Measurements from ENCODE around the gene TRERF1. TPM values are rescaled to one million over a fixed set of nuclear protein-coding genes. Genes with fewer than 3 reads are reported as not detected.

Gene TRERF1
- polyA plus RNA-seq, 1 of the 3 experiments (the other 2 are of a cell fraction) = 3.6 TPM

DNA sequence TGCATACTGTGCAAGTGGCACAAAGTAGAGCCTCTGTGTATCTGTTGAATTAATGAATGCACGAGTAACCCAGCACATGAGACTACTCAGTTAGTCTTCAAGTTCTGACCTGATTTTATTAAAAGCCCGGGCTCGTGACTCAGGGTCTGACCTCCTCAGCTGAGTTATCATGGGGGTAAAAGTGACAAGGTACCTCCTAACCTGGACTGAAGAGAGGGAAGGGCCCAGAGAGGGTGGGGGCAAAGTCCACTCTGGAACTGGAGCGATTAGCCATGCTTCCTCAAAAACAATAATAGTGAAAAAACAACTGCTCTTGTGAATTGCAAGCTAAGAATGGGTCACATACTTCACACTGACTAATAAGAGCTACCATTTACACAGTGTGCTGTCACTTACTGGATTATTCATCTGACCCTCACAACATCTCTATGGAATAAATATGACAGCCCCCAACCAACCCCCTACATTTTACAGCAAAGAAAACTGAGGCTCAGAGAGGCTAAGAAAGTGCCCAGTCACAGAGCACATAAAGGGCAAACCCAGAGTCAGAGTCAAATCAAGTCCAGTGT lies 26.7 kb downstream of the TRERF1 start:
- no peak overlapping the region for H3K4me3 ChIP-seq (ENCODE audit: low read depth in 2 of 2, low read length in 1 of 2)
- no peak overlapping the region for H3K4me2 ChIP-seq
- POLR2A ChIA-PET = no interaction called here

DNA sequence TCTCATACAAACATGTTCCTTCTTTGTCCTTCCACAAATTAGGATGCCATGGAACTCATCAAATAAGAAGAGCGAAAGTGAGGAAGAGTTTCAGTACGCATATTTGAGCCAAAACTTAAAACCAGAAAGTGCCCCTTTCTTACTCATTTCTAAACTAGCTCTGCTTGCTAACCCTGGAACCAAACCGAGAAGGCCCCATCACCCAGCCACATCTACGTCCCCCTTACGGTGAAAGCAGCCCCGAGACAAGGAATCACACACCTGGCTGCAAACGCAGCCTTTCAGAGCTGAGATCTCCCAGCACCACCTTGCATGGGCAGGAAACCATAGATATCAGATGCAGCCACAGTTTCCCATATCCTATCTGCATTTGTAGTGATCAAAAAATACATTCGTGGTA lies 28.5 kb downstream of the TRERF1 start:
- no peaks in the 10 kb centered on the region for H3K9me3 ChIP-seq
- no peak overlapping the region for H3K27ac ChIP-seq (ENCODE audit: low read depth in 2 of 2, low read length in 1 of 2)
- H3K27me3 ChIP-seq (ENCODE audit: insufficient read depth) = no peaks in the 10 kb centered on the region
- H3K9ac ChIP-seq = no peak overlapping the region
- no peak for DNase-seq
- ChIA-PET POLR2A (no interaction called here), CTCF (no interaction called here)
- 95% methylated on average over 8 of the region's 8 CpGs for WGBS (ENCODE audit: low lambda C conversion rate)
- TF ChIP-seq POLR2AphosphoS5 (IDR thresholded peaks at IDR 0.05; ENCODE audit: low read depth, low read length) (no peak), ELF1 (IDR thresholded peaks at IDR 0.05) (no peak), TCF12 (IDR thresholded peaks at IDR 0.05) (no peak), NFIC (IDR thresholded peaks at IDR 0.05; ENCODE audit: borderline replicate concordance) (no peak), MEF2A (IDR thresholded peaks at IDR 0.05; ENCODE audit: borderline replicate concordance, low read depth) (no peak)
- TF ChIP-seq, protein P1, sequence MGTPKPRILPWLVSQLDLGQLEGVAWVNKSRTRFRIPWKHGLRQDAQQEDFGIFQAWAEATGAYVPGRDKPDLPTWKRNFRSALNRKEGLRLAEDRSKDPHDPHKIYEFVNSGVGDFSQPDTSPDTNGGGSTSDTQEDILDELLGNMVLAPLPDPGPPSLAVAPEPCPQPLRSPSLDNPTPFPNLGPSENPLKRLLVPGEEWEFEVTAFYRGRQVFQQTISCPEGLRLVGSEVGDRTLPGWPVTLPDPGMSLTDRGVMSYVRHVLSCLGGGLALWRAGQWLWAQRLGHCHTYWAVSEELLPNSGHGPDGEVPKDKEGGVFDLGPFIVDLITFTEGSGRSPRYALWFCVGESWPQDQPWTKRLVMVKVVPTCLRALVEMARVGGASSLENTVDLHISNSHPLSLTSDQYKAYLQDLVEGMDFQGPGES (IDR thresholded peaks at IDR 0.05; ENCODE audit: low read depth, low read length) = no peak
- H3K4me1 ChIP-seq (ENCODE audit: control insufficient read depth in 1 of 2, insufficient read depth in 2 of 2, low read depth in 1 of 2, low read length in 1 of 2) = no peaks in the 10 kb centered on the region; a peak in 1 of 4 replicates
- no peaks in the 10 kb centered on the region for H3K9me2 ChIP-seq
- H3K36me3 ChIP-seq (replicated peaks in 1 of 2; ENCODE audit: control insufficient read depth in 1 of 2, insufficient read depth in 2 of 2, low read length in 1 of 2) = no peaks in the 10 kb centered on the region
- H3F3A ChIP-seq (replicated peaks; ENCODE audit: insufficient read depth) = no peaks in the 10 kb centered on the region
- peaks cover 39% of the 10 kb centered on the region for H3K79me2 ChIP-seq (ENCODE audit: insufficient read depth)
- H4K20me1 ChIP-seq (ENCODE audit: insufficient read depth) = 0 out of 2 replicates have a peak, but pooled peaks cover 7% of the 10 kb centered on the region
- no peak overlapping the region for H2AFZ ChIP-seq (ENCODE audit: low read depth)
- no peak overlapping the region for H3K4me2 ChIP-seq
- no peak overlapping the region for H3K4me3 ChIP-seq (ENCODE audit: low read depth in 2 of 2, low read length in 1 of 2)

More for the DNA sequence above, 26.7 kb downstream of the TRERF1 start:
- H3K4me1 ChIP-seq (ENCODE audit: control insufficient read depth in 1 of 2, insufficient read depth in 2 of 2, low read depth in 1 of 2, low read length in 1 of 2) = peaks cover 0 to 8% of the 10 kb centered on the region in 2 experiments; a peak in 2 of 4 replicates
- H3K27ac ChIP-seq (ENCODE audit: low read depth in 2 of 2, low read length in 1 of 2) = no peak overlapping the region
- H2AFZ ChIP-seq (ENCODE audit: low read depth) = no peak overlapping the region
- CTCF ChIA-PET = interaction anchor here (1.0 kb wide), 1 partner anchor 107 kb away, joined by 3 read pairs; no protein-coding TSS in a partner anchor
- TF ChIP-seq NRF1 (IDR thresholded peaks at IDR 0.05; ENCODE audit: low read depth, low read length) (no peak), SMC3 (IDR thresholded peaks at IDR 0.05; ENCODE audit: low read depth, low read length) (no peak), FOXJ3 (CRISPR knock-in tag; IDR thresholded peaks at IDR 0.05) (no peak), RAD21 (IDR thresholded peaks at IDR 0.05; ENCODE audit: low read length) (no peak), FOSL2 (IDR thresholded peaks at IDR 0.05; ENCODE audit: borderline replicate concordance, low read depth) (no peak), CHD2 (IDR thresholded peaks at IDR 0.05; ENCODE audit: low read length, partially characterized antibody) (no peak), YY1 (IDR thresholded peaks at IDR 0.05; ENCODE audit: low read depth) (no peak), TEAD4 (IDR thresholded peaks at IDR 0.05; ENCODE audit: borderline replicate concordance, insufficient read depth) (no peak), JUND (IDR thresholded peaks at IDR 0.05) (no peak), FOXM1 (IDR thresholded peaks at IDR 0.05; ENCODE audit: low read depth) (no peak)
- no peaks in the 10 kb centered on the region for H3K36me3 ChIP-seq (replicated peaks in 1 of 2; ENCODE audit: control insufficient read depth in 1 of 2, insufficient read depth in 2 of 2, low read length in 1 of 2)
- peaks cover 28% of the 10 kb centered on the region for H3K79me2 ChIP-seq (ENCODE audit: insufficient read depth)
- 0 out of 2 replicates have a peak, but pooled peaks cover 5% of the 10 kb centered on the region for H4K20me1 ChIP-seq (ENCODE audit: insufficient read depth)
- no peaks in the 10 kb centered on the region for H3K9me3 ChIP-seq
- 72% methylated on average over 4 of the region's 4 CpGs for WGBS (ENCODE audit: low lambda C conversion rate)
- no peaks in the 10 kb centered on the region for H3K27me3 ChIP-seq (ENCODE audit: insufficient read depth)
- H3K9me2 ChIP-seq = no peaks in the 10 kb centered on the region
- H3F3A ChIP-seq (replicated peaks; ENCODE audit: insufficient read depth) = no peaks in the 10 kb centered on the region
- DNase-seq = no peak
- H3K9ac ChIP-seq = no peak overlapping the region

All from SK-N-SH (cell line).